ENCODE results near the gene PIP4K2A.

The PIP4K2A gene

DNA sequence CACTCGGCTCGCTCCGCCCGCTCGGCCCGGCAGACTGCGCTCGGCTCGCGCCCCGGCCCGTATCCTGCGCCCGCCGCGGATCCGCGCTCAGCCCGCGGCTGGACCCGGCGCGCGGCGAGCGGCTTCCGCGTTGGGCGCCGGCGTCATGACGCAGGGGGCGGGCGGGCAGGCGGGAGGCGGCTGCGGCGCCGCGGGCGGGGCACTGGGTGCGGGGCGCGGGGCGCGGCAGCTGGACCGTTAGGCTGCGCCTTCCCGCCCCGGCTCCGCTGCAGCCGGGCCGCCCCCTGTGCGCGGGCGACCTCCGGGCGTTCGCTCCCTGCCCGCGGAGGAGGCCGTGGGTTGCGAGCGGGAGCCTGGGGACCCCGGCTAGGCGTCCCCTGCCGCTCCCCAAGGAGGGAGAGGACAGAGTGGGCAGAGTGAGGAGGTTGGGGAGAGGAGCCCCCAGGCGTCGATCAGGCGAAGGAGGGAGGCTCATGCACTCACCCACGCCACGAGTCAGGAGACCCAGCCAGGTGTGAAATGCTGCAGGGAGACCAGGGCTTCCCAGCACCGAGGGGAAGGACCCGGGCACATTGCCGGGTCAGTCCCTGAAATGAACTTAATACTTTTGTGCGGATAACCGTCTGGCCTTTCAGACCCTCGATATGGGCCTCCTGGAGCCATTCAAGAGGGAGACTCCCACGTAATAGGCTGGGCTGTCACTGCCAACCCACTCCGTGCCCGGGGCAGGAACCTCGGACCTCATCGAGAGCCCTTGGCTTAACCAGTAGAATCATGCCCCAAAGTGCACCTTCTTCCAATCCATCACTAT lies at the start of gene PIP4K2A:
Gene PIP4K2A, minus strand, starts transcription at position 100 of the 811 bp plus-strand sequence. CDS start 252 bp downstream, outside the sequence.
- Histone ChIP-seq H3K27me3 (replicated peaks; ENCODE audit: control insufficient read depth, insufficient read depth, low read length) (no peaks in the 10 kb centered on the region), H3K4me3 (replicated peaks; ENCODE audit: low read depth, low read length) (peak within 1 kb of the TSS; percentile 96), H3K36me3 (ENCODE audit: control insufficient read depth, insufficient read depth, low read length) (no peaks in the 10 kb centered on the region; the same call in 1 of the 2 replicates)
- peak; percentile 89 for DNase-seq (ENCODE audit: extremely low read depth, insufficient read length)
- TF ChIP-seq, protein P1, sequence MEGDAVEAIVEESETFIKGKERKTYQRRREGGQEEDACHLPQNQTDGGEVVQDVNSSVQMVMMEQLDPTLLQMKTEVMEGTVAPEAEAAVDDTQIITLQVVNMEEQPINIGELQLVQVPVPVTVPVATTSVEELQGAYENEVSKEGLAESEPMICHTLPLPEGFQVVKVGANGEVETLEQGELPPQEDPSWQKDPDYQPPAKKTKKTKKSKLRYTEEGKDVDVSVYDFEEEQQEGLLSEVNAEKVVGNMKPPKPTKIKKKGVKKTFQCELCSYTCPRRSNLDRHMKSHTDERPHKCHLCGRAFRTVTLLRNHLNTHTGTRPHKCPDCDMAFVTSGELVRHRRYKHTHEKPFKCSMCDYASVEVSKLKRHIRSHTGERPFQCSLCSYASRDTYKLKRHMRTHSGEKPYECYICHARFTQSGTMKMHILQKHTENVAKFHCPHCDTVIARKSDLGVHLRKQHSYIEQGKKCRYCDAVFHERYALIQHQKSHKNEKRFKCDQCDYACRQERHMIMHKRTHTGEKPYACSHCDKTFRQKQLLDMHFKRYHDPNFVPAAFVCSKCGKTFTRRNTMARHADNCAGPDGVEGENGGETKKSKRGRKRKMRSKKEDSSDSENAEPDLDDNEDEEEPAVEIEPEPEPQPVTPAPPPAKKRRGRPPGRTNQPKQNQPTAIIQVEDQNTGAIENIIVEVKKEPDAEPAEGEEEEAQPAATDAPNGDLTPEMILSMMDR (IDR thresholded peaks at IDR 0.05; ENCODE audit: insufficient read depth, low read length, poor library complexity, severe bottlenecking), result no peak

DNA sequence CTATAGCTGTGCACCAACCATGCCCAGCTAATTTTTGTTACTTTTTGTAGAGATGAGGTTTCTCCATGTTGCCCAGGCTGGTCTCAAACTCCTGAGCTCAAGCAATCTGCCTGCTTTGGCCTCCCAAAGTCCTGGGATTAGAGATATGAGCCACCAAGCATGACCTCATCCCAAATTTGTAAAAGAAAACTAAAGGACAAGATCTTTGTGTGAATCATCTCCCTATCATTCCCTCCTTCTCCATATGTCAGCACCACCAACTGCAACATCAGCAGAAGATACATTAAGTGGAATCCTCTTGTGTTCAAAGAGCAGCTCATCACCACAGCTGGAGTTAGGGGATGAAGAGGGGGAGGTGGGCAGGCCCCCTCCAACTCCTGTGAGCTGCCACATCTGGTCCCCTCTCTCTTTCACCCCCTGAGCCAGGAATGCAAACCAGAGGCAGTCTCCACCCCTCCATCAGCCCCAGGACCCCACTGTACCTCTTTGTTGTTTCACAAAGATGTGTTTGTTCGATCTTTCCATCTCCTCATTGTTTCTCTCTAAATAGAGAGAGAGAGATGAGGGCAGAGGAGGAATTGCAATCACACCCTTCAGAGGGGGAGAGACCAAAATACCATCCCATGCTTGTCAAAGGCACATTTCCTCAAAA lies 47.3 kb upstream of the PIP4K2A start:
- TF ChIP-seq, protein P1 (IDR thresholded peaks at IDR 0.05; ENCODE audit: insufficient read depth, low read length, poor library complexity, severe bottlenecking), result no peak

DNA sequence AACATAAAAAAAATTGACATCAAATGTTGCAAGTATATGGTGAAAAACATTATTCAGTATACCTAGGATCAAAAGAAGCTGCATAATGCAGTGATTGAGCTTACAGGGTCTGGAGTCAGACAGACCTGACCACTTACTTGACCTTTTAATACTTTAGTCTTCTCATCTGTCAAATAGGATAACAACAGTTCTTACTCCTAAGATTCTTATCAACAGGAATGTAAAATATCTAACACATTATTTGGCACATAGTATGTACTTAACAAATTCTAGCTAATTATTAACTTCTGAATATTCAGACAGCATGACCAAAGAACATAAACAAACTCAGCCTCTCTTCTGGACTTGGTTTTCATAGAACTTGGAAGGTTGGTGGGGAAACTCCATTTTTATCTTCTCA lies 45.6 kb upstream of the PIP4K2A start:
- TF ChIP-seq, protein P1 (IDR thresholded peaks at IDR 0.05; ENCODE audit: insufficient read depth, low read length, poor library complexity, severe bottlenecking), result no peak

More for the DNA sequence above, 47.3 kb upstream of the PIP4K2A start:
- DNase-seq (ENCODE audit: extremely low read depth, insufficient read length), result no peak
- Histone ChIP-seq H3K27me3 (replicated peaks; ENCODE audit: control insufficient read depth, insufficient read depth, low read length) (no peaks in the 10 kb centered on the region), H3K36me3 (ENCODE audit: control insufficient read depth, insufficient read depth, low read length) (no peaks in the 10 kb centered on the region), H3K4me3 (replicated peaks; ENCODE audit: low read depth, low read length) (no peak overlapping the region)

DNA sequence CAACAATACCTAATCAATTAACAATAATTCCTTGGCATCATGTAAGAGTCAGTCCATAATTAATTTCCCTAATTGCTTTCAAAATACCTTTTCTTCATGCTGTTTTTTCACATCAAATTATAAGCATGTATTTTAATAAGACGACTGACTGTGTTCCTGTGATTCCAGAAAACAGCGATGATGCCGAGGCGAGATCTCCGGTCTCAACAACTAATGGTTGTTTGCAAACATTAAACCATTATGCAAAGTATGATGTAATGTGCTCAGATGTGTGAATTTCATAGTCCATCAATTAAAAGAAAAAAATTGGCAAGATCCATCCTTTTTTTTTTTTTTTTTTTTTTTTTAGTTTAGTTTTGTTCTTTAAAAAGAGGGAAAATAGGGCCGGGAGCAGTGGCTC lies 44.5 kb upstream of the PIP4K2A start:
- H3K4me3 ChIP-seq (replicated peaks; ENCODE audit: low read depth, low read length), result no peak overlapping the region
- TF ChIP-seq, protein P1 (IDR thresholded peaks at IDR 0.05; ENCODE audit: insufficient read depth, low read length, poor library complexity, severe bottlenecking), result no peak
- H3K36me3 ChIP-seq (ENCODE audit: control insufficient read depth, insufficient read depth, low read length), result no peaks in the 10 kb centered on the region
- no peak for DNase-seq (ENCODE audit: extremely low read depth, insufficient read length)
- H3K27me3 ChIP-seq (replicated peaks; ENCODE audit: control insufficient read depth, insufficient read depth, low read length), result no peaks in the 10 kb centered on the region

More for the DNA sequence above, 45.6 kb upstream of the PIP4K2A start:
- DNase-seq (ENCODE audit: extremely low read depth, insufficient read length), result no peak
- Histone ChIP-seq H3K36me3 (ENCODE audit: control insufficient read depth, insufficient read depth, low read length) (no peaks in the 10 kb centered on the region), H3K27me3 (replicated peaks; ENCODE audit: control insufficient read depth, insufficient read depth, low read length) (no peaks in the 10 kb centered on the region), H3K4me3 (replicated peaks; ENCODE audit: low read depth, low read length) (no peak overlapping the region)

DNA sequence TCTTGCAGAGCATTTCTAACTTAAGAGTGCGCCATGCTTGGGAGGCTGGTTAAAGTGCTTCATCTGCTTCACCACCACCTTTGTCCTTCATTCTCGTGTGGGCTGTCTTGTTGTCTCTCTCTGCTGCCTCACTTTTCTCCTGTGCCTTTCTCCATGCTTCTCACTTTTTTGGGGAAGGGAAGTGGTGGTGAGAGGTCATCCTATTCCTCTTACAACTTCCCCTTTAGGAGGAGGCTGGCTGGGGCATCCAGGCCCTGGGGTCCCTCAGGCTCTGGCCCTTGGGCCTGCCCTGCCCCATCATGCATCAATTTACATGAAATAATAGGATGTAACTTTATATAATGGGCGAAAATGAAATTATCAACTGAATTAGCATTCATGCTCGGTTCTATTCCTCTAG lies 39.9 kb upstream of the PIP4K2A start:
- no peak for DNase-seq (ENCODE audit: extremely low read depth, insufficient read length)
- Histone ChIP-seq H3K36me3 (ENCODE audit: control insufficient read depth, insufficient read depth, low read length) (no peaks in the 10 kb centered on the region), H3K4me3 (replicated peaks; ENCODE audit: low read depth, low read length) (no peak overlapping the region), H3K27me3 (replicated peaks; ENCODE audit: control insufficient read depth, insufficient read depth, low read length) (no peaks in the 10 kb centered on the region)
- TF ChIP-seq, protein P1 (IDR thresholded peaks at IDR 0.05; ENCODE audit: insufficient read depth, low read length, poor library complexity, severe bottlenecking), result no peak
